HG03196 (cell line): ENCODE measurements around the gene SLC35B2.

Source experiments
- ATAC-seq: cut with Tn5 transposase; IDR thresholded peaks from one replicate; pipeline ENCODE4 v1.9.1; 2021; ENCODE audit not compliant: unreplicated experiment

The SLC35B2 gene

DNA sequence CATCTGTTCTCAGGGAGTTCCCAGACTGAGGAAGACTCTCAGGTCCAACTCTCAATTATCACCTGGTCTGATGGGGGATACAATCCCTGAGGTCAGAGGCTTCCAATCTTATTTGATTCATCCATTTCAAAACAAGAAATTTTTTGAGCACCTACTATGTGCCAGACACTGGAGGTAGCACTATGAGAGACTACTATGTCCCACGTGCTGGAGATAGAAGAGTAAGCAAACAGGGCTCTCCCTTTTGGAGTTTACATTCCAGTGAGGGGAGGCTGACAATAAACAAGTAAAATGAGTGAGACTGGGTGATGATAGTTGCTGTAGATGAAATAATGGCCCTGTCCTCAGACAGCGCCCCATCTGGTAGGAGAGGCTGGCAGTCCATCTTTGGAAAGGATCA, 29.4 kb upstream of the SLC35B2 start:
- ATAC-seq, result no peak

DNA sequence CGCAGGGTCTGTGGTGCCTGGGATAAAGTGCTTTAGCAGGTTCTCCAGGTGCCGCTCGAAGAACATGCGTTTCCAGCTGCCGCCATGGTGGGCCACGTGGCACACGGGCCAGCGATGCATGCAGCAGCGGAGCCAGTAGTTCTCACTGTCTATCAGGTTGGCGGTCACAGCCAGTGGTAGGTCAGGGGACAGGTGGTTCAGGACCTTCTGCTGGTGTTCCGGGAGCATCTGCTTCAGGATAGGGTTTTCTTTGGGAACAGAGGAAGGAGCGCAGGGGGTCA, 28.9 kb upstream of the SLC35B2 start:
- ATAC-seq, result no peak

DNA sequence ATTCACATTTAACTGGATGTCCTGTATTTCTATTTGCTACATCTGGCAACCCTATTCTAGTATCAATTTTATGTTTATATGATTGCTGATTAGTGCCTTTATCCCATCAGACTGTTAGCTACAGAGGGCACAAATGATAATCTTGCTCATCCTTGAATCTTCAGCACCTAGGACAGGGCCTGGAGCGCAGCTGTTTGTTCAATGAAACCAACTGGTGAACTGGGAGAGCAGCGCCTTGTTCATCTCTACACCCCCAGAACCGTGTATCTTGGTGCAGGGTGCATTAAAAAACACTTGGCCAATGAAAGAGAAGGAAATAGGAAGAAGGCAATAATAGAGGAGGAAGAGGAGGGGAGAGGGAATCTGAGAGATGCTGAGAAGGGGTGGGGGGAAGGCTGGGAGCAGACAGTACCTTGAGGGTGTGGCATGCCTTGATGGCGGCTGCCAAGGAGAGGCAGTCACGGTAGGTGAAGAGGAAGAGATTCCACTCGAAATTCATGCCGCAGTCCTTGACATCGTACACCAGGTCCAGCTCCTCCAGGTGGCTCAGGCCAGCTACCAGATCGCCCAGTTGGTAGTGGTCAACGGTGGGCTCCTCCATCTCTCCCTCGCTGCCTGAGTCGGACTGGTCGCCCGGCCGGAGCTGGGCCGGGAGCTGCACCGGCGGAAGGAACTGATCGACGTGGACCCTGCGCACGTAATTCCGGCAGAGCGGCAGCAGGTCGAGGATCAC, 28.4 kb upstream of the SLC35B2 start:
- ATAC-seq, result no peak

DNA sequence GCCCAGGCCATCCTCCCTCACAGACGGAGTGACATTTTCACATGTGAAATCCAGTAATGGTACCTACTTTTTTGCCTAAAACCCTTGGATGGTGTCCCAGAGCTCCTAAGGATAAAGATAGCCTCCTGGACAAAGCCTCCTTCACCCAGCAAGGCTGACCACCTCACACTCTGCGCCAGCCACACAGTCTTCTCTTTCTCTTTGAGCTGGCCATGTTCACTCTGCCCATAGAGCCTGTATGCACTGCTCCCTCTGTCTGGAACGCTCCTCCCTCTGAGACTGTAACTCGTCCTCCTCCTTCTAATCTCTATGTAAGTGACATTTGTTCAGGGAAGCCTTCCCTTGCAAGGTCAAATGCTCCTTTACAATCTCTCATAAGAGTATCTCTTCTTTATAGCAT, 27.5 kb upstream of the SLC35B2 start:
- no peak for ATAC-seq

DNA sequence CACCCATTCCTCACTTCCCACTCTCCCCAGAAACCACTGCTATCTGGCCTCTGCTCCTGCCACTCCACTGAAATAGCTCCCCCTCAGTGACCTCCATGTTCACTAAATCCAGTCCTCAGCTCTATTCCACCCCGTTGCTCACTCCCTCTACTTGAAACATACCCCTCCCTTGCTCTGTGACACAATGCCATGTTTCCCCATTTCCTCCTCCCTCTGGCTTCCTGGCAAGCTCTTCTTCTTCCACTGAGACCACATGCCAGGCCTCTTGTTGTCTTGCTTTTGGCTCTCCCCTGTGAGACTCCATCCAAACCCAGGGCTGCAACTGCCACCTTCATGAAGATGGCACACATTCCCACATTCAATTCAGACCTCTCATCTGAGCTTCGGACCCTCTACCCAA, 26.8 kb upstream of the SLC35B2 start:
- ATAC-seq, result no peak

DNA sequence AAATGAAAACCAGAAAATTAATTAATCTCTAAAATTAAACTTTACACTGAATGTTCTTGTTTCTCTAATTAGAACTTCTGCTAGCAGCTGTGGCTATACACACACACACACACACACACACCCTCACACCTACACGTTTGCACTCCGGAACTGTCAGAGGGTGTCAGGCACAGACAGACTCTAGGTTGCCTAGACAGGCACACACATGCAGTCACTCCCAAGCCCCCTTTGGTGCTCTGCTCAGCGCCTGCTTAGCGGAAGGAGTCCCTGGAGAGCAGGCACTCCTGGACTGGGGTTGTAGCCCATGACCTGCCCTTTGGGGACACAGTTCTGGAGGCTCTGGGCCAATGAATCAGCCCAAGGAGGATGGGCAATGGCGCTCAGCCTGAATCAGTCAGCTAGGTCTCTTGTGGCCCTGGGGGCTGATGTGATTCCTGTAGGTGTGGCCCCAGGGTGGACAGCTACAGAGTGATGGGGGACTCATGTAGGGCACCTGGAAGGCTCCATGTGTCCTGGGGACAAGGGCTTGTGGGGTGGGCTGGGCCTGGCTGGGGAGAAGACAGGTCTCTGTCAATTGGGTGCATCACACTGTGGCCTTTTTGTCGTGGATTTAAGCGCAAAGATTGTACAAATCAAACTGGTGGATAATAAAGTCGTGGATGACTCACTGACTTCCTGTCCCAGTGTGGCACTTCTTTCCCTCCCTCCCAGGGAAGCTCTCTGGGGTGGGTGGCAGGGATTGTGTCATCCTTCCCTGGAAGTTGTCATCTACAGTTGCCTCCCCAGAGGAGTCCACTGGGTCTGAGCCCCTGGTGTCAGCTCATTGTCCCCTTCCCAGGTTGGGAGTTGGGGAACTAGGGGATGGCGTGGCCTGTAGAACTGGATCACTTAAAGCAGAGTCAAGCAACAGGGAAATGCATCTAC, 21.7 kb upstream of the SLC35B2 start:
- ATAC-seq, result no peak

DNA sequence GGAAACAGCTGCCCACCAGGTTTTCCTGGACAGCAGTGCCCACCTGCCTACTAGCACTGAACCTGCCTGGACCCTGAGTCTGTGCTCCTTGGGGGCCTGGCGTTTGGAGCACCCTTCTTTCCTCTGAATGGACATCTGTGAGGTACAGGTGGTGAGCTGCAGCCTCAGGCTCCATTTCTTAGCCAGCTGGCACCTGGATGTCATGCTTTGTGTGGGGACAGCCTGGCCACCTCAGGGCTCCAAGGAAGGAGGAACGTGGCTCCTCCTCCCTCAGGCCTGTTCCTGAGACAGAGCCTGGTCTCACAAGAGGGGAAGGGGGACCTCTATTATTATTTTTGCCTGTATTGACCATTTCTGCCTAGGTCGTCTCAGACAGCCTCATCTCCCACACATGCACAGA, 21.0 kb upstream of the SLC35B2 start:
- ATAC-seq, result no peak

DNA sequence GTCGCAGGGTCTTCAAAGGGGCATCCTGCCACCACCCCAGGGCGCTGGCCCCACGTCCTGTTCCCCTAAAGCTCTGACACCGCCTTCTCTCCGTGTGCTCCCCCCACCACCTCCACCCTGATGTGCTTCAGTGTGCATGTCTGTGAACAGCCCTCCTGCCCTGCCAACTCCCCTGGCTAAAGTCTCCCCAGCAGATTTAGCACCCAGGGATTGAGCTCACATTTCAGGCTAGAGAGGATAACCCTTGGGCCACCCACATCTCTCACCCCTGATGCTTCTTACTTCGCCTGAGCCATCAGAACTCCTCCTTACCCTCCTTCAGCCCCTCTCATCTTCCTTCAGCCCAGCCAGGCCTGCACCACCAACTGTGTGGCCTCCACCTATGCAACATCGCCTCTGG, 20.4 kb upstream of the SLC35B2 start:
- no peak for ATAC-seq

DNA sequence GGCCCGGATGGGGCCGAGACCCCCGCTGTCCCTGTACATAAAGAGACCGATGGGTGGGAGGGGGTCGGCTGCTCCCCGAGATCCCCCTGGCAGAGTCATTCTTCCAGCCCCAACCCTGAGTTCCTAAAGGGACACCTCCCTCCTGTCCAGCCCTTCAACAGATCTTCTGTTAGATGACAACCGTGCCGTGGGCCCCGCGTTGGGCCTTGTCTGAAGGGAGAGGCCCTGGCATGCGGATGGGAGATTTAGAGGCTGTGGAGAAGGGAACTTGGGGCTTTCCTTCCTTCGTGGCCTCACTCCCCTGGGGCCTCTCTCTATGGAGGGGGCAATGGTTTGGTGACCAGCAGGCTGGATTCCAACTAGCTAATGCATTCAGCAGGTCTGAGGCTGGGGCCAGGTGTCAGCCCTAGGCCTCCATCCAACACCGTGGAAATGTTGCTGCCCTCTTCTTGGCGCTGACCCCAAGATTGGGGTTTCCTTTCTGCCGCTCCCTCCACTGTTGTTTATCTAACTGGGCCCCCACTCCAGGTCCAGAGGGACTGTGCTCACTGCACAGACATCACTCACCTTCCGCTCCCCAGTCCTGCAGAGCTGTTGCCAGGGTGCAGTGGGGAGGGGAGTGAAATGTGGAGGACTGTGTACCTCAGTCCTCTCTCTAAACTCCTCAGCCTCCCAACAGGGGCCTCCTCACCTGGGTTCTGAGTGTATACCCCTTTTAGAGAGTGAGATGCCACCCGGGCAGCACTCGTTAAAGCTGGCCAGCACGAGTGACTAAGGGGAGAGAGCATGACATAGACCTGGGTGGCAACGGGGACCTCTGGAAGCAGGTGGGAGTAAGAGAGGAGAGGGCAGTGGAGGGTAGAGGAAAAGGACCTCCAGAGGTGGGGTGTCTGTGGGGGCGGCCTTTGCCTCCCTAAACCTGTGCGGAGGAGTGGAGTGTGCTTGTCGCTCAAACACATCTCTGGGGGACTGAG, 19.6 kb upstream of the SLC35B2 start:
- ATAC-seq, result no peak

DNA sequence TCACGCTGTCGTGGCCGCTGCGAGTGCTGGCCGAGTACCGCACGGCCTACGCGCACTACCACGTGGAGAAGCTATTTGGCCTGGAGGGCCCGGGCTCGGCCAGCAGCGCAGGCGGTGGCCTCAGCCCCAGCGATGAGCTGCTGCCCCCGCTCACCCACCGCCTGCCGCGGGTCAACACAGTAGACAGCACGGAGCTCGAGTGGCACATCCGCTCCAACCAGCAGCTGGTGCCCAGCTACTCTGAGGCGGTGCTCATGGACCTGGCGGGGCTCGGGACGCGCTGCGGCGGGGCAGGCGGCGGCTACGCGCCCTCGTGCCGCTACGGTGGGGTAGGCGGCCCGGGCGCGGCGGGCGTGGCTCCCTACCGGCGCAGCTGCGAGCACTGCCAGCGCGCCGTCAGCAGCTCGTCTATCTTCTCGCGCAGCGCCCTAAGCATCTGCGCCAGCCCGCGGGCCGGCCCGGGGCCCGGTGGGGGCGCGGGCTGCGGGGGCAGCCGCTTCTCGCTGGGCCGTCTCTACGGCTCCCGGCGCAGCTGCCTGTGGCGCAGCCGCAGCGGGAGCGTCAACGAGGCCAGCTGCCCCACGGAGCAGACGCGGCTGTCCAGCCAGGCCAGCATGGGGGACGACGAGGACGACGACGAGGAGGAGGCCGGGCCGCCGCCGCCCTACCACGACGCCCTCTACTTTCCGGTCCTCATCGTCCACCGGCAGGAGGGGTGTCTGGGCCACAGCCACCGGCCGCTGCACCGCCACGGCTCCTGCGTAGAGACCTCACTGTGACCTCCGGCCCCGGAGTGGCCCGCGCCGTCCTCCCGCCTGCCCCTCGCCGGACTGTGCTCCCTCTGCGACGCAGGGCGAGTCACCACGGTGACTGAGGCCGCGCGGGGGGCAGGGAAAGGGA, 18.7 kb upstream of the SLC35B2 start:
- no peak for ATAC-seq

DNA sequence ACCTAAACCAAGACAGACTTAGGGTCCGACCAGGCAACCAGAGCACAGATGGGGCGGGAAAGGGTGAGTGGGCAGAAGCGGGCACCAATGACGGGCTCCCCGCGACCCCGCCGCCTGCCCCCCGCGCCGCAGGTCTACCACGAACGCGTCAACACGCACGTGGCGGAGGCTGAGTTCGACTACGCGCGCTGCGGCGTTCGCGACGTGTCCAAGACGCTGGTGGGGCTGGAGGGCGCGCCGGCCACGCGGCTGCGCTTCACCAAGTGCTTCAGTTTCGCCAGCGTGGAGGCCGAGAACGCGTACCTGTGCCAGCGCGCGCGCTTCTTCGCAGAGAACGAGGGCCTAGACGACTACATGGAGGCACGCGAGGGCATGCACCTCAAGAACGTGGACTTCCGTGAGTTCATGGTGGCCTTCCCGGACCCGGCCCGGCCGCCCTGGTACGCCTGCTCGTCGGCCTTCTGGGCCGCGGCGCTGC, 18.0 kb upstream of the SLC35B2 start:
- ATAC-seq, result no peak

DNA sequence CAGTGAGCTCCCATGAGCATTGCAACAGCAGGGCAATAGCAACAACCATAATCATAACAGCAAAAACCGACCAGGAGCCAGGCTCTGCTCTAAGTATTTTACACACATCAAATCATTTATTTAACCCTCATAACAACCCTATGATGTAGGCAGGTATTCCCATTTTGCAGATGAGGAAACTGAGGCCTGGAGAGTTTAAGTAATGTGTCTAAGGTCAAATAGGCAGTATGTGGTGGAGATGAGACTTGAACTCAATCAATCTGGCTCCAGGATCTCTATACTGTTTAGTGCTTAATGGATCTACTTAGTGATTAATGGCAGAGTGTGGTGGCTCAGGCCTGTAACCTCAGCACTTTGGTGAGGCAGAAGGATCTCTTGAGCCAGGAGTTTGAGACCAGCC, 16.3 kb upstream of the SLC35B2 start:
- no peak for ATAC-seq

DNA sequence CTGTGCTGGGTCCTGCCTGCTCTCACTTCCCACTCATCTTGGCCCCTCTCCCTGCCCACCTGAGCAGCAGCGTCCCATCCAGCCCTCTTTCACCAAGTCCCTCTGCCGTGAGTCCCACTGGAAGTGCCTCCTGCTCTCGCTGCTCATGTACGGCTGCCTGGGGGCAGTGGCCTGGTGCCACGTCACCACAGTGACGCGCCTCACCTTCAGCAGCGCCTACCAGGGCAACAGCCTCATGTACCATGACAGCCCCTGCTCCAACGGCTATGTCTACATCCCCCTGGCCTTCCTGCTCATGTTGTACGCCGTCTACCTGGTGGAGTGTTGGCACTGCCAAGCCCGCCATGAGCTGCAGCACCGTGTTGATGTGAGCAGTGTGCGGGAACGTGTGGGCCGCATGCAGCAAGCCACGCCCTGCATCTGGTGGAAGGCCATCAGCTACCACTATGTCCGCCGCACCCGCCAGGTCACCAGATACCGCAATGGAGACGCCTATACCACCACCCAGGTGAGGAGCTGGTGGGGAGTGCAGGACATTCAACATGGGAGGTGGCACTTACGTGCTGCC, 15.8 kb upstream of the SLC35B2 start:
- ATAC-seq, result no peak

DNA sequence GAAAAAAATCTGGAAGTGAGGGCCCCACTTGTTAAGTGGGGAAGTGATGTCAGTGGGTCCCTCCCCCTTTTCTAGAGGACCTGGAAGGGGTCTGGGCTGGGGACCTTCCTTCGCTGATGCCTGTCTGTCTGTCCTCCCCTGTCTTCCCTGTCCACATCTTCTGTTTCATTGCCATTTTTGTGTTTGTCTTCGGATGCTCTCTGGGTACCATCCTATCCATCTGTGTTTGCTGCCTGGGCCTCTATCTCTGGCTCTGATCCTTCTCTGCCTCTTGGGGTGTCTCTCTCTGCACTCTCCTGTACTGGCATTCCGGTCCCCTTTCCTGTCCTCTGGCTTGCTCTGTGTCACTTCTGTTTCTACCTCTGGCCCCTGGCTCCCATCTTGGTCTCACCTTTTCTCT, 15.2 kb upstream of the SLC35B2 start:
- no peak for ATAC-seq

DNA sequence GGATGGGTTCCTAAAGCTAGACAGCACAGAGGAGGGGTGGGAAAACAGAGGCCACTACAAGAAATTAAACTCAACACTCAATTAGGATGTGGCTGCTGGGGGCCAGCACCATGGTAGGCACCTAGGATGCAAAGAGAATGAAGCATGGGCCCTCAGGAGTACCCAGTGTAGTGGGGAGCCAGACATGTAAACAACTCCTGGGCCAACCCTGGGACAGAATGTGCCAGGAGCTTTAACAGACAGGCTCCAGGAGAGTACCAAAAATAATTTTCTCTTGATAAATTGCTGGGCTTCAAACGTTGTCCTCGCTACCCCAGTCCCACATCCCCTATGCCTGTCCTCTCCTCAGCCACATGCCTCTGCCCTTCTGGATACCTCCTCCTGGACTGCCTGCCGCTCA, 14.6 kb upstream of the SLC35B2 start:
- ATAC-seq, result no peak

DNA sequence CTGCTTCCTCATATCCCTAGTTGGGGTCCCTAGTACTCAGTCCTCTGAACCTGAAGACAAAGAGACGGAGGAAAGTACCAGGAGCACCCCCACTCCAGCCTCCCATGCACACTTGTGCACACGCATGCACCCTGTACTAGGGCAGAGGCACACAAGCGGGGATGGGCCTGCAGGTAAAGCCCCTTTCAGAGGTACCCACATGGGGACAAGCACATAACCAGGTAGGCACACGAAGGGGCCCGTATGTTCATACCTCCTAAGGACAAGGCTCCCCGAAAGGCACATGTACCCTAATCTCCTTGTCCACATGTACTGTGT, 14.0 kb upstream of the SLC35B2 start:
- ATAC-seq, result no peak

DNA sequence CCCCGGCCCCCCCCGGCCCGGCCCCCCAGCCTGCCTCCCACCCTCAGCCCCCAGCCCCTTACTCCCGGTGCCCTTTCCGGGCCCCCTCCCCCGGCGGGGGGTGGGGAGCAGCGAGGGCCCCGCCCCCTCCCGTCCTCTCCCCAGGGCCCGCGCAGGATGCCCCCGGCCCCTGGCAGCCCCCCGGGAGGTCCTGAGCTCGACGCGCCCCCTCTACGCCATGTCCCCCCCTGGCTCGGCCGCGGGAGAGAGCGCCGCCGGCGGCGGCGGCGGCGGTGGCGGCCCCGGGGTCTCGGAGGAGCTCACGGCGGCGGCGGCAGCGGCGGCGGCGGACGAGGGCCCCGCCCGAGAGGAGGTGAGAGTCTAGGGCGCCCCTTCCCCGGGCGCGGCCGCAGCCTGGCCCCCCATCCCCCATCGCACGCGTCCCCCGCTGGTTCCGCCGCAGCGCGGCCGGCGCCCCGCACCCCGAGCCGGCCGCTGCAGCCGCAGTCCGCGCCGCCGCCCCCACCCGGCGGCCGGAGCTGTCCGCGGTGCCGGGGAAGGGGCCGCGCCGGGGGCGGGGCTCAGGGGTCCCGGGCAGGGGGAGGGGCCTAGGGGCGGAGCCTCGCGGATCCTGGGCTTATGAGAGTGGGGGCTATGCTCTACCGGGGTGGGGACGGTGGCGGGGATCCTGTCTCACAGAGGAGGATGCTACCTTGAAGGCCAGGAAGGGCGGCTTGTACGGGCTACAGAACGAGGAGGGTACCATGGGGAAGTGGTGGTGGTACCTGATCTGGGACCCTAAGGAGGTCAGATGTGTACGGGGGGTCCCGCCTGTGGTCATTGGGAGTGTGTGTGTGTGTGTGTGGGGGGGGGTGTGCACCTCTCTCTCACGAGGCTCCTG, 13.4 kb upstream of the SLC35B2 start:
- ATAC-seq, result no peak

DNA sequence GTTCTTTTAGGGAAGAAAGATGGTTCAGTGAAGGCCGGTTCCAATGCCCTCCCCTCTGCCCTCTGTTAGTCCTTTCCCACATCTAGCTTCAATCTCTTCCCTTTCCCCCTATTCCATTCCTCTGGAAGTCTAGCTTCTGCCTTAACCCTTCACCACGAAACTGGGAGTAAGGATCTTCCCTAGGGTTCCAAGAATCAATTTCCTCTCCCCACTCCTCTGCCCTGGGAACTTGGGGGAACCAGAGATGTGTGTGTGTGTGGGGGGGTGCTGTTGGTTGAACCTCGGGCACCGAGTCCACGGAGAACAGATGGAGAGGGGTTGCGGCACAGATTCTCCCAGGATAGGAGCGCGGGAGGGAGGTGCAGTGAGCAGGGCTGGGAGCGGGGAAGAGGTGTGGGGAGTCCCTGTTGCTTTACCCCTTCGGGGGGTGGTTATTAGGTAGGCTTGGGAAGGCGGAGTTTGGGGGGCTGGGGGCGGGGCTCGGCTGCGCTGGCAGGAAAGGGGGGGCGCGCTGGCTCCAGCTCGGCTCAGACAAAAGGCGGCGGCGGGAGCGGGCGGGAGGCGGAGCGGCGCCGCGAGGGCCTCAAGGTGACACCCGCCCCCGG, 12.7 kb upstream of the SLC35B2 start, which contains the start of gene TMEM151B:
Gene TMEM151B (plus strand): TSS at position 530 of the 605 bp plus-strand sequence. CDS start 293 bp downstream, outside the sequence.
- ATAC-seq, result no peak
